ENCODE data around the gene NAXE. TPM values are rescaled to one million over a fixed set of nuclear protein-coding genes. Genes with fewer than 3 reads are reported as not detected.
A peak's percentile ranks its signal among the peaks of the same experiment; 100 is the strongest.
"Not testable (repeated sequence)": the region's sequence is repeated elsewhere in the genome, so short reads cannot be mapped to it uniquely, and the experiment has no call there.

Gene NAXE
- total RNA-seq, 1 donor from 2014 or later, result 92.9 TPM

- DNase-seq (ENCODE audit: low read depth), result peak; percentile 90
These were observed 20.2 kb upstream of the NAXE start for GRCh38 chr1:156571261-156571852.

- peak; percentile 64 for DNase-seq (ENCODE audit: low read depth)
These were observed 19.5 kb upstream of the NAXE start, which contains the start of gene IQGAP3 for GRCh38 chr1:156571919-156572662. Gene IQGAP3 (minus strand): TSS chr1:156572565. CDS start chr1:156572529, 36 bp downstream.

- no peak for DNase-seq (ENCODE audit: low read depth)
These were observed 18.9 kb upstream of the NAXE start for GRCh38 chr1:156572663-156573018.

- DNase-seq (ENCODE audit: low read depth), result no peak
These were observed 17.4 kb upstream of the NAXE start for GRCh38 chr1:156574039-156574633.

- peak; percentile 26 for DNase-seq (ENCODE audit: low read depth)
These were observed 14.0 kb upstream of the NAXE start for GRCh38 chr1:156577550-156577949.

GRCh38 chr1:156578055-156578454 lies 13.5 kb upstream of the NAXE start:
- DNase-seq (ENCODE audit: low read depth), result no peak

- DNase-seq (ENCODE audit: low read depth), result no peak
These were observed 12.1 kb upstream of the NAXE start, which contains the start of gene TTC24 for GRCh38 chr1:156579472-156579871. Gene TTC24 (plus strand): TSS chr1:156579723. CDS start chr1:156581365, 1,642 bp downstream.

GRCh38 chr1:156581661-156582387 lies 9.8 kb upstream of the NAXE start:
- no peak for DNase-seq (ENCODE audit: low read depth)

GRCh38 chr1:156582388-156583017 lies 9.1 kb upstream of the NAXE start:
- DNase-seq (ENCODE audit: low read depth), result no peak

GRCh38 chr1:156583821-156584622 lies 7.6 kb upstream of the NAXE start:
- DNase-seq (ENCODE audit: low read depth), result peak; percentile 83

- DNase-seq (ENCODE audit: low read depth), result no peak
These were observed 6.8 kb upstream of the NAXE start for GRCh38 chr1:156584813-156585212.

- DNase-seq (ENCODE audit: low read depth), result no peak
These were observed 5.3 kb upstream of the NAXE start for GRCh38 chr1:156586323-156586722.

- no peak for DNase-seq (ENCODE audit: low read depth)
These were observed 4.6 kb upstream of the NAXE start for GRCh38 chr1:156586892-156587477.

- DNase-seq (ENCODE audit: low read depth), result not testable (repeated sequence)
These were observed 3.6 kb upstream of the NAXE start for GRCh38 chr1:156587927-156588326.

- DNase-seq (ENCODE audit: low read depth), result no peak
These were observed 2.0 kb upstream of the NAXE start for GRCh38 chr1:156589546-156589945.

GRCh38 chr1:156590326-156591180 lies 1.0 kb upstream of the NAXE start:
- no peak for DNase-seq (ENCODE audit: low read depth)

- no peak for DNase-seq (ENCODE audit: low read depth)
These were observed 470 bp upstream of the NAXE start for GRCh38 chr1:156591181-156591431.

- DNase-seq (ENCODE audit: low read depth), result no peak
These were observed 758 bp downstream of the NAXE start for GRCh38 chr1:156592158-156592909.
